PC-3 (cell line): Measurements from ENCODE around the gene FXYD3. TPM values are rescaled to one million over a fixed set of nuclear protein-coding genes. Genes with fewer than 3 reads are reported as not detected.

Experiments used
- ATAC-seq: fragments of 200-7000 bp; cut with Tn5 transposase; 2 replicates; pipeline ENCODE4 v1.9.1; 2020; ENCODE audit warnings: mild to moderate bottlenecking, moderate library complexity
- BruUV-seq: library from RNA; stranded (reverse); fragments of 400-500 nt; replicated peaks from 2 replicates; lab custom pipeline; 2021; lab: Mats Ljungman, UMichigan
- CTCF ChIA-PET: fragments of 300-600 bp; sonication (Branson Sonifier 250); formaldehyde crosslinking; loops from one replicate; lab custom pipeline; 2022; ENCODE audit warnings: antibody characterized with exemption; lab: Charles Lee
- POLR2A ChIA-PET: fragments of 300-600 bp; sonication (Branson Sonifier 250); formaldehyde crosslinking; loops from one replicate; lab custom pipeline; 2022; ENCODE audit warnings: antibody characterized with exemption; ENCODE audit not compliant: unreplicated experiment; lab: Charles Lee
- DNase-seq: peaks from one replicate; pipeline ENCODE4 v3.0.0-alpha.2; 2015
- H2AFZ ChIP-seq: fragments of 300-600 bp; sonication (generic); 2 replicates; pipeline ENCODE4 v1.6.0; 2016; ENCODE audit warnings: antibody characterized with exemption, low read length
- H3F3A ChIP-seq: fragments of 300-600 bp; sonication (generic); one replicate; pipeline ENCODE4 v1.6.0; 2017; ENCODE audit warnings: antibody characterized with exemption, low read length, control low read depth, mild to moderate bottlenecking; ENCODE audit not compliant: unreplicated experiment
- H3K27ac ChIP-seq: fragments of 300-600 bp; sonication (generic); 2 replicates; pipeline ENCODE4 v1.5.1; 2016; ENCODE audit warnings: mild to moderate bottlenecking, low read length
- H3K27me3 ChIP-seq: fragments of 300-600 bp; sonication (generic); 2 replicates; pipeline ENCODE4 v1.6.1; 2016; ENCODE audit warnings: low read length, mixed read lengths
- H3K36me3 ChIP-seq: fragments of 300-600 bp; sonication (generic); 2 replicates; pipeline ENCODE4 v1.6.1; 2016; ENCODE audit warnings: low read depth, mixed run types, low read length, mixed read lengths
- H3K4me1 ChIP-seq: fragments of 300-600 bp; sonication (generic); 2 replicates; pipeline ENCODE4 v1.5.1; 2016; ENCODE audit warnings: low read length; ENCODE audit not compliant: insufficient read depth
- H3K4me2 ChIP-seq: fragments of 300-600 bp; sonication (generic); 2 replicates; pipeline ENCODE4 v1.6.0; 2016; ENCODE audit warnings: low read length
- H3K4me3 ChIP-seq: fragments of 300-600 bp; sonication (generic); 2 replicates; pipeline ENCODE4 v1.5.1; 2016; ENCODE audit warnings: mild to moderate bottlenecking, low read length, mixed read lengths
- H3K79me2 ChIP-seq: fragments of 300-600 bp; sonication (generic); 2 replicates; pipeline ENCODE4 v1.6.1; 2017; ENCODE audit warnings: low read length, mixed read lengths
- H3K9ac ChIP-seq: fragments of 300-600 bp; sonication (generic); 2 replicates; pipeline ENCODE4 v1.6.0; 2016; ENCODE audit warnings: mild to moderate bottlenecking, low read length
- H3K9me2 ChIP-seq: fragments of 300-600 bp; sonication (generic); replicated peaks from 2 replicates; pipeline ENCODE4 v1.6.1; 2016; ENCODE audit warnings: mixed run types, low read length, mixed read lengths
- H3K9me3 ChIP-seq: fragments of 300-600 bp; sonication (generic); 2 replicates; pipeline ENCODE4 v1.6.1; 2016; ENCODE audit warnings: low read length, mixed read lengths
- H4K20me1 ChIP-seq: fragments of 300-600 bp; sonication (generic); 2 replicates; pipeline ENCODE4 v1.6.1; 2016; ENCODE audit warnings: low read length, mixed read lengths
- EZH2 ChIP-seq: fragments of 300-600 bp; sonication (generic); IDR thresholded peaks from one replicate; pipeline ENCODE4 v1.6.1; 2017; ENCODE audit warnings: antibody characterized with exemption, mild to moderate bottlenecking, low read length; ENCODE audit not compliant: unreplicated experiment
- EZH2phosphoT487 ChIP-seq: fragments of 300-600 bp; sonication (generic); IDR thresholded peaks from 2 replicates; pipeline ENCODE4 v1.6.1; 2018; ENCODE audit warnings: mild to moderate bottlenecking, antibody characterized with exemption, low read length, borderline replicate concordance
- intact Hi-C: fragments of 100-400 bp; cut with micrococcal nuclease; formaldehyde crosslinking; loops from 2 replicates; pipeline ENCODE4 v1.9.0; 2023
- total RNA-seq: library from RNA; depleted of rRNA; stranded (reverse); fragments of >200 nt; gene quantifications from 2 replicates; pipeline ENCODE4 v1.2.3, GENCODE V29; 2014
- TF ChIP-seq, protein P1 (sequence below): fragments of 300-600 bp; sonication (generic); conservative IDR thresholded peaks from 2 replicates; pipeline ENCODE4 v1.5.1; 2017; ENCODE audit warnings: antibody characterized with exemption, low read depth, mild to moderate bottlenecking, low read length

Gene FXYD3
- total RNA-seq, 1 experiment from 2014 or later, result 61.6 TPM

DNA sequence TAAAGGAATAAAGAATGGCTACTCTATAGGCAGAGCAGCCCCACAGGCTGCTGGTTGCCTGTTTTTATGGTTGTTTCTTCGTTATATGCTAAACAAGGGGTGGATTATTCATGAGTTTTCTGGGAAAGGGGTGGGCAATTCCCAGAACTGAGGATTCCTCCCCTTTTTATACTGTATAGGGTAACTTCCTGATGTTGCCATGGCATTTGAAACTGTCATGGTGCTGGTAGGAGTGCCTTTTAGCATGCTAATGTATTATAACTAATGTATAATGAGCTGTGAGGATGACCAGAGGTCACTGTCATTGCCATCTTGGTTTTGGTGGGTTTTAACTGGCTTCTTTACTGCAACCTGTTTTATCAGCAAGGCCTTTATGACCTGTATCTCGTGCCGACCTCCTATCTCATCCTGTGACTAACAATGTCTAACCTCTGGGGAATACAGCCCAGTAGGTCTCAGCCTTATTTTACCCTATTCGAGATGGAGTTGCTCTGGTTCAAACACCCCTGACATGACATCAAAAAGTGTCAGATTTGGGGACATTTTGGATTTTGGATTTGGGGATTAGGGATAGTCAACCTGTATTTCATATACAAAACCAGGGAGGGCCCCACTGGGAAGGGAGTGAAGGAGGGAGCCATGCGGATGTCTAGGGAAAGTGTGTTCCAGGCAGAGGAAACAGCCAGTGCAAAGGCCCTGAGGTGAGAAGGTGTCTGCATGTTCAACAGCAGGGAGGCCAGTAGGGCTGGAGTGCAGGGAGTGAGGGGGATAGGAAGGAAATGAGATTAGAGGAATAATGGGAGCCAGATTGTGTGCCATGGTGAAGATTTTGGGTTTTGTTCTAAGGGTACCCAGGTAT, 49.8 kb downstream of the FXYD3 start:
- no peak overlapping the region for H2AFZ ChIP-seq
- TF ChIP-seq, protein P1, sequence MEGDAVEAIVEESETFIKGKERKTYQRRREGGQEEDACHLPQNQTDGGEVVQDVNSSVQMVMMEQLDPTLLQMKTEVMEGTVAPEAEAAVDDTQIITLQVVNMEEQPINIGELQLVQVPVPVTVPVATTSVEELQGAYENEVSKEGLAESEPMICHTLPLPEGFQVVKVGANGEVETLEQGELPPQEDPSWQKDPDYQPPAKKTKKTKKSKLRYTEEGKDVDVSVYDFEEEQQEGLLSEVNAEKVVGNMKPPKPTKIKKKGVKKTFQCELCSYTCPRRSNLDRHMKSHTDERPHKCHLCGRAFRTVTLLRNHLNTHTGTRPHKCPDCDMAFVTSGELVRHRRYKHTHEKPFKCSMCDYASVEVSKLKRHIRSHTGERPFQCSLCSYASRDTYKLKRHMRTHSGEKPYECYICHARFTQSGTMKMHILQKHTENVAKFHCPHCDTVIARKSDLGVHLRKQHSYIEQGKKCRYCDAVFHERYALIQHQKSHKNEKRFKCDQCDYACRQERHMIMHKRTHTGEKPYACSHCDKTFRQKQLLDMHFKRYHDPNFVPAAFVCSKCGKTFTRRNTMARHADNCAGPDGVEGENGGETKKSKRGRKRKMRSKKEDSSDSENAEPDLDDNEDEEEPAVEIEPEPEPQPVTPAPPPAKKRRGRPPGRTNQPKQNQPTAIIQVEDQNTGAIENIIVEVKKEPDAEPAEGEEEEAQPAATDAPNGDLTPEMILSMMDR, result no peak
- TF ChIP-seq EZH2phosphoT487, result no peak
- no peak for TF ChIP-seq EZH2
- H3K4me1 ChIP-seq, result peaks cover 26% of the 10 kb centered on the region
- no peaks in the 10 kb centered on the region for H3K79me2 ChIP-seq
- DNase-seq (no peak), ATAC-seq (no peak)
- no peaks in the 10 kb centered on the region for H4K20me1 ChIP-seq
- peaks cover 5% of the 10 kb centered on the region; the same call in 1 of the 2 replicates for H3K9me3 ChIP-seq
- BruUV-seq, result no TSS peak
- no peak overlapping the region for H3K9ac ChIP-seq
- no peaks in the 10 kb centered on the region for H3K9me2 ChIP-seq
- H3K27ac ChIP-seq, result no peak overlapping the region
- H3K4me3 ChIP-seq, result no peak overlapping the region
- H3K27me3 ChIP-seq, result no peaks in the 10 kb centered on the region
- no peak overlapping the region for H3K4me2 ChIP-seq
- POLR2A ChIA-PET, result no interaction called here
- intact Hi-C loops, result no loop called here
- CTCF ChIA-PET, result no interaction called here
- H3K36me3 ChIP-seq, result peaks cover 66% of the 10 kb centered on the region
- no peaks in the 10 kb centered on the region for H3F3A ChIP-seq

DNA sequence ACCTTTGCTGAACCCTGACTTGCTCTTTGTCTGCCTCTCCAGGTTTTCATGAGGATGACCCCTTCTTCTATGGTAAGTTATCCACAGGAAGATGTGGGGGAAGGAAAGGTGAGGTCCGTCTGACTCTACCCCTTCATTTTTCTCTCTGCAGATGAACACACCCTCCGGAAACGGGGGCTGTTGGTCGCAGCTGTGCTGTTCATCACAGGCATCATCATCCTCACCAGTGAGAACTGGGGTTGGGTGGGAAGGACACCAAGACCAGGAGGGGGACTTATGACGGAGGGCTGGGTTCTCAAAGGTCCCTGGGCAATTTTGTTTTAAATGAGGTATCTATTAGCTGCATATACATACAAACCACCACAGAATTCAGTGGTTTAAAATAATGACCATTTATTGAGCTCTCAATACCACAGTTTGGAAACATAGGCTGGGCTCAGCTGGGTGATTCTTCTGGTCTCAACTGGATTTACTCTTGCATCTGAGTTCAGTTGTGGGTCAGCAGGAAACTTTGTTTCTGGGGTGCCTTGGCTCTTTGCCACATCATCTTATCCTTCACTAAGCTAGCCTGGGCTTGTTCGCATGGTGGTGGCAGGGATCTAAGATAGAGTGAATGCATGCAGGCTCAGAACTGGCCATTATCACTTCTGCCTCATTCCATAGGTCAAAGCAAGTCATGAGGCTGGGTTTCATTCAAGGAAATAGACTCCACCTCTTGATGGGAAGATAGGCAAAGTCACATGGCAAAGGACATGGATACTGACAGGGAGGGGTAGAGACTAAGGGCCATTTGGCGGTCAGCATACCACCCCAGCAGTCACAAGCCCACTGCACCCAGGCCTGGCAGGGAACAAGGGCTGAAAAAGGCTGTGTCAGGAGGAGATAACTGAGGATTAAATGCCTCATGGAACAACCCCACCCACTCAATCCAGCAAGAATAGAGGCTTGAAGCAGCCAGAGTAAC, 50.8 kb downstream of the FXYD3 start:
- H3K4me2 ChIP-seq, result no peak overlapping the region
- no peaks in the 10 kb centered on the region for H4K20me1 ChIP-seq
- no peak for DNase-seq
- peaks cover 26% of the 10 kb centered on the region for H3K4me1 ChIP-seq
- no peak for ATAC-seq
- CTCF ChIA-PET, result no interaction called here
- TF ChIP-seq EZH2phosphoT487 (no peak), EZH2 (no peak)
- TF ChIP-seq, protein P1, result no peak
- intact Hi-C loops, result no loop called here
- H3K36me3 ChIP-seq, result peaks cover 60% of the 10 kb centered on the region
- H3F3A ChIP-seq, result no peaks in the 10 kb centered on the region
- no peaks in the 10 kb centered on the region for H3K9me2 ChIP-seq
- peaks cover 5% of the 10 kb centered on the region; the same call in 1 of the 2 replicates for H3K9me3 ChIP-seq
- H3K9ac ChIP-seq, result no peak overlapping the region
- H2AFZ ChIP-seq, result no peak overlapping the region
- POLR2A ChIA-PET, result no interaction called here
- H3K27me3 ChIP-seq, result no peaks in the 10 kb centered on the region
- no peak overlapping the region for H3K27ac ChIP-seq
- H3K4me3 ChIP-seq, result no peak overlapping the region; the same call in 1 of the 2 replicates
- BruUV-seq, result no TSS peak
- H3K79me2 ChIP-seq, result no peaks in the 10 kb centered on the region
